Peyer's patch (tissue), 4 donors: ENCODE measurements around the gene PNCK.

ENCODE experiments used
- CTCF ChIP-seq, 6 experiments: fragments of 450-650 bp in 4 of 6; fragments of 200-600 bp in 2 of 6; sonication (generic) in 1 of 6; IDR thresholded peaks; one replicate each; pipeline ENCODE4 v1.5.1; 2017 to 2019; ENCODE audit warnings: antibody characterized with exemption in 6 of 6, mild to moderate bottlenecking in 3 of 6, moderate library complexity in 1 of 6
- POLR2A ChIP-seq, 2 donors: fragments of 450-650 bp; IDR thresholded peaks; one replicate each; pipeline ENCODE4 v1.5.1; 2017; ENCODE audit warnings: antibody characterized with exemption in 2 of 2, mild to moderate bottlenecking in 2 of 2, moderate library complexity in 2 of 2

GRCh38 chrX:153670748-153671588 is 2.6 kb downstream of the PNCK start:
- TF ChIP-seq CTCF (IDR thresholded peaks at IDR 0.05), result no peak
- no peak for TF ChIP-seq POLR2A (IDR thresholded peaks at IDR 0.05)
